H9 (cell line): ENCODE results near the gene PHACTR1. TPM values are rescaled to one million over a fixed set of nuclear protein-coding genes. Genes with fewer than 3 reads are reported as not detected.

ENCODE experiments used
- DNase-seq: peaks from one replicate; pipeline ENCODE4 v3.0.0-alpha.2; 2017
- H2AFZ ChIP-seq: one replicate; pipeline ENCODE4 v1.6.1; 2013; ENCODE audit warnings: mild to moderate bottlenecking, low read length, control low read depth, moderate library complexity
- H2AK5ac ChIP-seq: 2 replicates; pipeline ENCODE4 v1.6.1; 2013; ENCODE audit warnings: low read length, control low read depth, mixed read lengths; ENCODE audit not compliant: insufficient read length
- H2BK120ac ChIP-seq: one replicate; pipeline ENCODE4 v1.6.1; 2013; ENCODE audit warnings: low read depth, mild to moderate bottlenecking, low read length, control low read depth, inconsistent platforms; ENCODE audit not compliant: poor library complexity, severe bottlenecking
- H2BK12ac ChIP-seq: 2 replicates; pipeline ENCODE4 v1.6.1; 2013; ENCODE audit warnings: low read length, control low read depth, mixed read lengths, low read depth; ENCODE audit not compliant: insufficient read length
- H2BK15ac ChIP-seq: 2 replicates; pipeline ENCODE4 v1.6.1; 2013; ENCODE audit warnings: low read depth, low read length, control low read depth
- H2BK20ac ChIP-seq: one replicate; pipeline ENCODE4 v1.6.1; 2013; ENCODE audit warnings: low read depth, mild to moderate bottlenecking, low read length, control low read depth, inconsistent platforms; ENCODE audit not compliant: poor library complexity, severe bottlenecking
- H2BK5ac ChIP-seq: 2 replicates; pipeline ENCODE4 v1.6.1; 2013; ENCODE audit warnings: low read length, control low read depth, mixed read lengths; ENCODE audit not compliant: insufficient read length
- H3K14ac ChIP-seq: 2 replicates; pipeline ENCODE4 v1.6.1; 2013; ENCODE audit warnings: low read length, control low read depth; ENCODE audit not compliant: insufficient read depth
- H3K18ac ChIP-seq: 2 replicates; pipeline ENCODE4 v1.6.1; 2013; ENCODE audit warnings: low read depth, mild to moderate bottlenecking, mixed read lengths, low read length, control low read depth; ENCODE audit not compliant: insufficient read length
- H3K23ac ChIP-seq: 2 replicates; pipeline ENCODE4 v1.6.1; 2013; ENCODE audit warnings: low read length, control low read depth, mixed read lengths, low read depth; ENCODE audit not compliant: insufficient read length
- H3K23me2 ChIP-seq: 2 replicates; pipeline ENCODE4 v1.6.1; 2013; ENCODE audit warnings: low read depth, mild to moderate bottlenecking, mixed read lengths, low read length, control low read depth; ENCODE audit not compliant: insufficient read length, poor library complexity, severe bottlenecking
- H3K27ac ChIP-seq: 2 replicates; pipeline ENCODE4 v1.5.1; 2013; ENCODE audit warnings: low read length, control low read depth, mixed read lengths, low read depth; ENCODE audit not compliant: insufficient read length
- H3K27me3 ChIP-seq: 2 replicates; pipeline ENCODE4 v1.6.1; 2013; ENCODE audit warnings: low read length, control low read depth, inconsistent platforms; ENCODE audit not compliant: insufficient read depth
- H3K4ac ChIP-seq: 2 replicates; pipeline ENCODE4 v1.6.1; 2013; ENCODE audit warnings: low read depth, mild to moderate bottlenecking, control low read depth, inconsistent platforms, low read length, moderate library complexity
- H3K4me1 ChIP-seq: 2 replicates; pipeline ENCODE4 v1.6.1; 2013; ENCODE audit warnings: low read length, control low read depth, inconsistent platforms; ENCODE audit not compliant: insufficient read depth
- H3K4me2 ChIP-seq: 2 replicates; pipeline ENCODE4 v1.6.1; 2013; ENCODE audit warnings: low read length, control low read depth, mixed read lengths; ENCODE audit not compliant: insufficient read length, insufficient read depth
- H3K56ac ChIP-seq: 2 replicates; pipeline ENCODE4 v1.6.1; 2013; ENCODE audit warnings: low read depth, mild to moderate bottlenecking, mixed read lengths, low read length, control low read depth; ENCODE audit not compliant: insufficient read length
- H3K79me1 ChIP-seq: 2 replicates; pipeline ENCODE4 v1.6.1; 2013; ENCODE audit warnings: low read depth, mild to moderate bottlenecking, moderate library complexity, low read length, control low read depth, inconsistent platforms; ENCODE audit not compliant: insufficient read depth, poor library complexity, severe bottlenecking
- H3K79me2 ChIP-seq: 2 replicates; pipeline ENCODE4 v1.6.1; 2013; ENCODE audit warnings: low read length, control low read depth, inconsistent platforms; ENCODE audit not compliant: insufficient read depth
- H3K9ac ChIP-seq: 2 replicates; pipeline ENCODE4 v1.6.1; 2013; ENCODE audit warnings: low read length, control low read depth, mixed read lengths; ENCODE audit not compliant: insufficient read length; ENCODE audit errors: extremely low read depth
- H3K9me3 ChIP-seq: one replicate; pipeline ENCODE4 v1.6.1; 2013; ENCODE audit warnings: low read depth, low read length, inconsistent platforms; ENCODE audit not compliant: control insufficient read depth
- H3T11ph ChIP-seq: one replicate; pipeline ENCODE4 v1.6.1; 2013; ENCODE audit warnings: mild to moderate bottlenecking, low read length, control low read depth, inconsistent platforms
- H4K20me1 ChIP-seq: one replicate; pipeline ENCODE4 v1.6.1; 2013; ENCODE audit not compliant: control insufficient read depth, insufficient read length, insufficient read depth
- H4K5ac ChIP-seq: 2 replicates; pipeline ENCODE4 v1.6.1; 2013; ENCODE audit warnings: low read depth, mild to moderate bottlenecking, mixed read lengths, low read length, control low read depth; ENCODE audit not compliant: insufficient read length
- H4K8ac ChIP-seq: replicated peaks from 2 replicates; pipeline ENCODE4 v1.6.1; 2013; ENCODE audit warnings: low read length, control low read depth, mixed read lengths, low read depth; ENCODE audit not compliant: insufficient read length
- H4K91ac ChIP-seq: 2 replicates; pipeline ENCODE4 v1.6.1; 2013; ENCODE audit warnings: low read depth, mild to moderate bottlenecking, moderate library complexity, mixed read lengths, low read length, control low read depth; ENCODE audit not compliant: insufficient read length
- H3K27ac Mint-ChIP-seq, 3 experiments: 2 replicates in 2 of 3; 3 replicates in 1 of 3; pipeline ENCODE4 v1.8.0; 2020 to 2021; ENCODE audit warnings: mixed read lengths in 3 of 3, mild to moderate bottlenecking in 1 of 3, moderate library complexity in 1 of 3
- H3K27me3 Mint-ChIP-seq: 2 replicates; pipeline ENCODE4 v1.8.0; 2021; ENCODE audit warnings: low read depth, mild to moderate bottlenecking, moderate library complexity, mixed read lengths
- H3K36me3 Mint-ChIP-seq, 3 experiments: 2 replicates in 2 of 3; 3 replicates in 1 of 3; pipeline ENCODE4 v1.8.0; 2020 to 2021; ENCODE audit warnings: low read depth in 3 of 3, mixed read lengths in 3 of 3; ENCODE audit not compliant: insufficient read depth in 1 of 3
- H3K4me1 Mint-ChIP-seq, 2 experiments: 2 replicates each; pipeline ENCODE4 v1.8.0; 2020; ENCODE audit warnings: mixed read lengths in 2 of 2
- H3K4me3 Mint-ChIP-seq, 2 experiments: 2 replicates in 1 of 2; 3 replicates in 1 of 2; pipeline ENCODE4 v1.8.0; 2020 to 2021; ENCODE audit warnings: mild to moderate bottlenecking in 2 of 2, mixed read lengths in 2 of 2, moderate library complexity in 1 of 2
- H3K9me3 Mint-ChIP-seq, 2 experiments: 2 replicates in 1 of 2; 3 replicates in 1 of 2; pipeline ENCODE4 v1.8.0; 2020; ENCODE audit warnings: mild to moderate bottlenecking in 2 of 2, mixed read lengths in 2 of 2, moderate library complexity in 1 of 2
- CTCF ChIP-seq: fragments of 200-600 bp; sonication (generic); conservative IDR thresholded peaks from 3 replicates; pipeline ENCODE4 v1.8.0; 2021; ENCODE audit warnings: antibody characterized with exemption, mild to moderate bottlenecking
- WGBS: extraction: QIAGEN DNeasy Blood & Tissue Kit; methylation state at CpG from one replicate; pipeline ENCODE4 v1.1.7; 2013; ENCODE audit warnings: missing lambda C conversion rate, low lambda C conversion rate, mixed read lengths; ENCODE audit not compliant: insufficient read length; ENCODE audit errors: extremely low coverage; 5-methylcytosine and 5-hydroxymethylcytosine counted together
- total RNA-seq: library from RNA; stranded (reverse); gene quantifications from 2 replicates; pipeline ENCODE4 v1.2.1, GENCODE V29; 2021

PHACTR1 gene
- total RNA-seq, 1 experiment from 2014 or later = 15.9 TPM

- H3K27ac Mint-ChIP-seq = no peak overlapping the region; a peak in 1 of 7 replicates
- no peak overlapping the region for H2AK5ac ChIP-seq
These were observed 261.2 kb downstream of the PHACTR1 start for GRCh38 chr6:12977806-12978205.

More at GRCh38 chr6:12977806-12978205, 261.2 kb downstream of the PHACTR1 start:
- Histone ChIP-seq H3K79me1 (no peaks in the 10 kb centered on the region), H4K5ac (no peak overlapping the region), H2AFZ (no peak overlapping the region), H3K27ac (no peak overlapping the region), H3K56ac (no peak overlapping the region), H2BK5ac (no peak overlapping the region), H3K4ac (no peak overlapping the region), H2BK20ac (no peak overlapping the region), H3K9ac (no peak overlapping the region), H3K14ac (no peak overlapping the region), H3T11ph (no peak overlapping the region), H2BK120ac (no peak overlapping the region), H4K8ac (no peak overlapping the region), H4K91ac (no peak overlapping the region), H3K18ac (no peak overlapping the region), H3K23me2 (no peaks in the 10 kb centered on the region), H4K20me1 (no peaks in the 10 kb centered on the region), H3K23ac (no peak overlapping the region), H3K27me3 (no peaks in the 10 kb centered on the region), H3K79me2 (no peaks in the 10 kb centered on the region), H2BK15ac (no peak overlapping the region), H3K4me1 (no peaks in the 10 kb centered on the region), H3K9me3 (no peaks in the 10 kb centered on the region), H2BK12ac (no peak overlapping the region), H3K4me2 (no peak overlapping the region)
- no peak for DNase-seq
- Mint-ChIP-seq H3K4me1 (no peaks in the 10 kb centered on the region; a peak in 1 of 4 replicates), H3K36me3 (peaks cover 0 to 9% (median 0%) of the 10 kb centered on the region in 3 experiments; a peak in 2 of 7 replicates), H3K27me3 (no peaks in the 10 kb centered on the region; the same call in 1 of the 2 replicates), H3K9me3 (peaks cover 0 to 4% of the 10 kb centered on the region in 2 experiments; a peak in 3 of 5 replicates), H3K4me3 (no peak overlapping the region)
- WGBS = no CpG with 5 or more reads among the region's 4 CpGs
- no peak for TF ChIP-seq CTCF
